Adrenal gland (tissue), 5 donors: ENCODE data around the gene UGT2A3.

Experiments
- CTCF ChIP-seq, 6 experiments: fragments of 450-650 bp in 4 of 6; fragments of 200-600 bp in 2 of 6; sonication (generic) in 1 of 6; IDR thresholded peaks; 1 replicate in 5 of 6; 2 replicates in 1 of 6; pipeline versions ENCODE4 v1.5.1 to v1.8.0; 2016 to 2021; ENCODE audit warnings: antibody characterized with exemption in 6 of 6, mild to moderate bottlenecking in 2 of 6, moderate library complexity in 1 of 6
- POLR2A ChIP-seq, 2 donors: fragments of 450-650 bp; IDR thresholded peaks; one replicate each; pipeline ENCODE4 v1.6.1; 2017; ENCODE audit warnings: antibody characterized with exemption in 2 of 2, mild to moderate bottlenecking in 2 of 2, moderate library complexity in 1 of 2
- donor health status: DM: no; HTN: no; CAD: no.

GRCh38 chr4:68948985-68949384 lies 2.6 kb downstream of the UGT2A3 start:
- TF ChIP-seq CTCF (IDR thresholded peaks at IDR 0.05) (no peak), POLR2A (IDR thresholded peaks at IDR 0.05) (no peak)
